Measurements from ENCODE around the gene GLTPD2. TPM values are rescaled to one million over a fixed set of nuclear protein-coding genes. Genes with fewer than 3 reads are reported as not detected.

The GLTPD2 gene
- total and polyA plus RNA-seq, 2 donors from 2014 or later, result 0.35 to 12.5 TPM

- intact Hi-C loops (cut with DNase I), result no loop called here
- peaks cover 9% of the 10 kb centered on the region for H3K27me3 ChIP-seq (ENCODE audit: control insufficient read depth, insufficient read depth, low read length)
Observed at GRCh38 chr17:4740025-4740351, 48.8 kb upstream of the GLTPD2 start.

GRCh38 chr17:4740584-4740983, 48.2 kb upstream of the GLTPD2 start:
- FAIRE-seq, result no peak
- DNase-seq, result peak in 1 of 5 donors; percentile 69
- peaks cover 0 to 6% (median 0%) of the 10 kb centered on the region in 3 donors for H3K4me1 ChIP-seq (ENCODE audit: control insufficient read depth in 2 of 3, insufficient read depth in 2 of 3, low read depth in 1 of 3, low read length in 3 of 3)
- intact Hi-C loops (cut with DNase I), result no loop called here
- no peak overlapping the region for H3K9ac ChIP-seq (ENCODE audit: low read length in 3 of 3)
- no peak overlapping the region for H3K27ac ChIP-seq (ENCODE audit: low read depth in 2 of 2, low read length in 2 of 2)
- H3K27me3 ChIP-seq (ENCODE audit: control insufficient read depth, insufficient read depth, low read length), result peaks cover 11% of the 10 kb centered on the region
- no peak overlapping the region for H3K4me3 ChIP-seq (ENCODE audit: low read length in 3 of 3)
- no peaks in the 10 kb centered on the region for H3K36me3 ChIP-seq (ENCODE audit: control insufficient read depth in 2 of 3, insufficient read depth in 3 of 3, low read length in 3 of 3)
- TF ChIP-seq, protein P1, sequence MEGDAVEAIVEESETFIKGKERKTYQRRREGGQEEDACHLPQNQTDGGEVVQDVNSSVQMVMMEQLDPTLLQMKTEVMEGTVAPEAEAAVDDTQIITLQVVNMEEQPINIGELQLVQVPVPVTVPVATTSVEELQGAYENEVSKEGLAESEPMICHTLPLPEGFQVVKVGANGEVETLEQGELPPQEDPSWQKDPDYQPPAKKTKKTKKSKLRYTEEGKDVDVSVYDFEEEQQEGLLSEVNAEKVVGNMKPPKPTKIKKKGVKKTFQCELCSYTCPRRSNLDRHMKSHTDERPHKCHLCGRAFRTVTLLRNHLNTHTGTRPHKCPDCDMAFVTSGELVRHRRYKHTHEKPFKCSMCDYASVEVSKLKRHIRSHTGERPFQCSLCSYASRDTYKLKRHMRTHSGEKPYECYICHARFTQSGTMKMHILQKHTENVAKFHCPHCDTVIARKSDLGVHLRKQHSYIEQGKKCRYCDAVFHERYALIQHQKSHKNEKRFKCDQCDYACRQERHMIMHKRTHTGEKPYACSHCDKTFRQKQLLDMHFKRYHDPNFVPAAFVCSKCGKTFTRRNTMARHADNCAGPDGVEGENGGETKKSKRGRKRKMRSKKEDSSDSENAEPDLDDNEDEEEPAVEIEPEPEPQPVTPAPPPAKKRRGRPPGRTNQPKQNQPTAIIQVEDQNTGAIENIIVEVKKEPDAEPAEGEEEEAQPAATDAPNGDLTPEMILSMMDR (IDR thresholded peaks at IDR 0.05; ENCODE audit: borderline replicate concordance, extremely low read depth, insufficient read depth), result no peak
- no peaks in the 10 kb centered on the region for H3K9me3 ChIP-seq (ENCODE audit: control insufficient read depth in 2 of 3, insufficient read depth in 1 of 3, low read length in 3 of 3)

More at GRCh38 chr17:4740025-4740351, 48.8 kb upstream of the GLTPD2 start:
- Histone ChIP-seq H3K4me3 (ENCODE audit: low read length in 3 of 3) (peak overlapping the region; percentile 3 to 76 (median 36)), H3K9ac (ENCODE audit: low read length in 3 of 3) (no peak overlapping the region), H3K27ac (ENCODE audit: low read depth in 2 of 2, low read length in 2 of 2) (no peak overlapping the region), H3K9me3 (ENCODE audit: control insufficient read depth in 2 of 3, insufficient read depth in 1 of 3, low read length in 3 of 3) (no peaks in the 10 kb centered on the region), H3K4me1 (ENCODE audit: control insufficient read depth in 2 of 3, insufficient read depth in 2 of 3, low read depth in 1 of 3, low read length in 3 of 3) (peaks cover 0 to 6% (median 0%) of the 10 kb centered on the region in 3 donors), H3K36me3 (ENCODE audit: control insufficient read depth in 2 of 3, insufficient read depth in 3 of 3, low read length in 3 of 3) (no peaks in the 10 kb centered on the region)
- DNase-seq (no peak), FAIRE-seq (no peak)
- TF ChIP-seq, protein P1 (IDR thresholded peaks at IDR 0.05; ENCODE audit: borderline replicate concordance, extremely low read depth, insufficient read depth), result no peak

- H3K36me3 ChIP-seq (ENCODE audit: control insufficient read depth in 2 of 3, insufficient read depth in 3 of 3, low read length in 3 of 3), result no peaks in the 10 kb centered on the region
- no peak for FAIRE-seq
Observed at GRCh38 chr17:4741544-4741943, 47.2 kb upstream of the GLTPD2 start.

More at GRCh38 chr17:4741544-4741943, 47.2 kb upstream of the GLTPD2 start:
- peaks cover 0 to 6% (median 0%) of the 10 kb centered on the region in 3 donors for H3K4me1 ChIP-seq (ENCODE audit: control insufficient read depth in 2 of 3, insufficient read depth in 2 of 3, low read depth in 1 of 3, low read length in 3 of 3)
- TF ChIP-seq, protein P1 (IDR thresholded peaks at IDR 0.05; ENCODE audit: borderline replicate concordance, extremely low read depth, insufficient read depth), result no peak
- H3K9me3 ChIP-seq (ENCODE audit: control insufficient read depth in 2 of 3, insufficient read depth in 1 of 3, low read length in 3 of 3), result no peaks in the 10 kb centered on the region
- peaks cover 11% of the 10 kb centered on the region for H3K27me3 ChIP-seq (ENCODE audit: control insufficient read depth, insufficient read depth, low read length)
- no peak overlapping the region for H3K4me3 ChIP-seq (ENCODE audit: low read length in 3 of 3)
- DNase-seq, result peak in 1 of 5 donors; percentile 29
- intact Hi-C loops (cut with DNase I), result no loop called here
- H3K27ac ChIP-seq (ENCODE audit: low read depth in 2 of 2, low read length in 2 of 2), result no peak overlapping the region
- H3K9ac ChIP-seq (ENCODE audit: low read length in 3 of 3), result no peak overlapping the region

All from kidney (tissue), 14 donors.